Stimulated activated CD8-positive, alpha-beta memory T cell treated with anti-CD3 and anti-CD28 coated beads, Interleukin-4, amount 100 ng/mL, for 24 hours (primary cell): ENCODE results near the gene PIM1.
A peak's percentile ranks its signal among the peaks of the same experiment; 100 is the strongest.
"Not testable (repeated sequence)": the region's sequence is repeated elsewhere in the genome, so short reads cannot be mapped to it uniquely, and the experiment has no call there.

Experiments used
- DNase-seq: peaks from one replicate; pipeline ENCODE4 v3.0.0-alpha.2; 2020; ENCODE audit warnings: low read depth

Gene PIM1

GRCh38 chr6:37190159-37190535 lies 20.2 kb downstream of the PIM1 start:
- no peak for DNase-seq

GRCh38 chr6:37192666-37193065 lies 22.7 kb downstream of the PIM1 start:
- DNase-seq = no peak

GRCh38 chr6:37194886-37195285 lies 24.9 kb downstream of the PIM1 start:
- not testable (repeated sequence) for DNase-seq

- DNase-seq = not testable (repeated sequence)
These were observed 26.5 kb downstream of the PIM1 start for GRCh38 chr6:37196451-37196850.

- DNase-seq = no peak
These were observed 30.1 kb downstream of the PIM1 start for GRCh38 chr6:37200085-37200484.

- DNase-seq = no peak
These were observed 31.8 kb downstream of the PIM1 start for GRCh38 chr6:37201726-37202125.

GRCh38 chr6:37202788-37203491 lies 33.0 kb downstream of the PIM1 start:
- DNase-seq = no peak

- DNase-seq = no peak
These were observed 34.2 kb downstream of the PIM1 start for GRCh38 chr6:37204014-37204751.

GRCh38 chr6:37205175-37205996 lies 35.4 kb downstream of the PIM1 start:
- no peak for DNase-seq

GRCh38 chr6:37205997-37206340 lies 36.0 kb downstream of the PIM1 start:
- DNase-seq = no peak

- no peak for DNase-seq
These were observed 36.7 kb downstream of the PIM1 start for GRCh38 chr6:37206622-37207021.

GRCh38 chr6:37207903-37208456 lies 38.0 kb downstream of the PIM1 start:
- DNase-seq = peak; percentile 84

- DNase-seq = no peak
These were observed 38.8 kb downstream of the PIM1 start for GRCh38 chr6:37208793-37209192.

GRCh38 chr6:37209461-37210205 lies 39.7 kb downstream of the PIM1 start:
- no peak for DNase-seq

GRCh38 chr6:37210313-37210968 lies 40.5 kb downstream of the PIM1 start:
- peak; percentile 63 for DNase-seq

GRCh38 chr6:37212268-37212667 lies 42.3 kb downstream of the PIM1 start:
- DNase-seq = no peak

- no peak for DNase-seq
These were observed 48.1 kb downstream of the PIM1 start for GRCh38 chr6:37218061-37218460.

GRCh38 chr6:37218511-37218910 lies 48.6 kb downstream of the PIM1 start:
- no peak for DNase-seq

GRCh38 chr6:37221585-37222124 lies 51.7 kb downstream of the PIM1 start:
- no peak for DNase-seq

- DNase-seq = peak; percentile 60
These were observed 52.4 kb downstream of the PIM1 start for GRCh38 chr6:37222125-37222967.
